H9 (cell line): ENCODE data around the gene YPEL1. TPM values are rescaled to one million over a fixed set of nuclear protein-coding genes. Genes with fewer than 3 reads are reported as not detected.
"Not testable (repeated sequence)": the region's sequence is repeated elsewhere in the genome, so short reads cannot be mapped to it uniquely, and the experiment has no call there.

Experiments used
- DNase-seq: peaks from one replicate; pipeline ENCODE4 v3.0.0-alpha.2; 2017
- H2AFZ ChIP-seq: one replicate; pipeline ENCODE4 v1.6.1; 2013; ENCODE audit warnings: mild to moderate bottlenecking, low read length, control low read depth, moderate library complexity
- H2AK5ac ChIP-seq: 2 replicates; pipeline ENCODE4 v1.6.1; 2013; ENCODE audit warnings: low read length, control low read depth, mixed read lengths; ENCODE audit not compliant: insufficient read length
- H2BK120ac ChIP-seq: one replicate; pipeline ENCODE4 v1.6.1; 2013; ENCODE audit warnings: low read depth, mild to moderate bottlenecking, low read length, control low read depth, inconsistent platforms; ENCODE audit not compliant: poor library complexity, severe bottlenecking
- H2BK12ac ChIP-seq: 2 replicates; pipeline ENCODE4 v1.6.1; 2013; ENCODE audit warnings: low read length, control low read depth, mixed read lengths, low read depth; ENCODE audit not compliant: insufficient read length
- H2BK15ac ChIP-seq: 2 replicates; pipeline ENCODE4 v1.6.1; 2013; ENCODE audit warnings: low read depth, low read length, control low read depth
- H2BK20ac ChIP-seq: one replicate; pipeline ENCODE4 v1.6.1; 2013; ENCODE audit warnings: low read depth, mild to moderate bottlenecking, low read length, control low read depth, inconsistent platforms; ENCODE audit not compliant: poor library complexity, severe bottlenecking
- H2BK5ac ChIP-seq: 2 replicates; pipeline ENCODE4 v1.6.1; 2013; ENCODE audit warnings: low read length, control low read depth, mixed read lengths; ENCODE audit not compliant: insufficient read length
- H3K14ac ChIP-seq: 2 replicates; pipeline ENCODE4 v1.6.1; 2013; ENCODE audit warnings: low read length, control low read depth; ENCODE audit not compliant: insufficient read depth
- H3K18ac ChIP-seq: 2 replicates; pipeline ENCODE4 v1.6.1; 2013; ENCODE audit warnings: low read depth, mild to moderate bottlenecking, mixed read lengths, low read length, control low read depth; ENCODE audit not compliant: insufficient read length
- H3K23ac ChIP-seq: 2 replicates; pipeline ENCODE4 v1.6.1; 2013; ENCODE audit warnings: low read length, control low read depth, mixed read lengths, low read depth; ENCODE audit not compliant: insufficient read length
- H3K23me2 ChIP-seq: 2 replicates; pipeline ENCODE4 v1.6.1; 2013; ENCODE audit warnings: low read depth, mild to moderate bottlenecking, mixed read lengths, low read length, control low read depth; ENCODE audit not compliant: insufficient read length, poor library complexity, severe bottlenecking
- H3K27ac ChIP-seq: 2 replicates; pipeline ENCODE4 v1.5.1; 2013; ENCODE audit warnings: low read length, control low read depth, mixed read lengths, low read depth; ENCODE audit not compliant: insufficient read length
- H3K27me3 ChIP-seq: 2 replicates; pipeline ENCODE4 v1.6.1; 2013; ENCODE audit warnings: low read length, control low read depth, inconsistent platforms; ENCODE audit not compliant: insufficient read depth
- H3K4ac ChIP-seq: 2 replicates; pipeline ENCODE4 v1.6.1; 2013; ENCODE audit warnings: low read depth, mild to moderate bottlenecking, control low read depth, inconsistent platforms, low read length, moderate library complexity
- H3K4me1 ChIP-seq: 2 replicates; pipeline ENCODE4 v1.6.1; 2013; ENCODE audit warnings: low read length, control low read depth, inconsistent platforms; ENCODE audit not compliant: insufficient read depth
- H3K4me2 ChIP-seq: 2 replicates; pipeline ENCODE4 v1.6.1; 2013; ENCODE audit warnings: low read length, control low read depth, mixed read lengths; ENCODE audit not compliant: insufficient read length, insufficient read depth
- H3K56ac ChIP-seq: 2 replicates; pipeline ENCODE4 v1.6.1; 2013; ENCODE audit warnings: low read depth, mild to moderate bottlenecking, mixed read lengths, low read length, control low read depth; ENCODE audit not compliant: insufficient read length
- H3K79me1 ChIP-seq: 2 replicates; pipeline ENCODE4 v1.6.1; 2013; ENCODE audit warnings: low read depth, mild to moderate bottlenecking, moderate library complexity, low read length, control low read depth, inconsistent platforms; ENCODE audit not compliant: insufficient read depth, poor library complexity, severe bottlenecking
- H3K79me2 ChIP-seq: 2 replicates; pipeline ENCODE4 v1.6.1; 2013; ENCODE audit warnings: low read length, control low read depth, inconsistent platforms; ENCODE audit not compliant: insufficient read depth
- H3K9ac ChIP-seq: 2 replicates; pipeline ENCODE4 v1.6.1; 2013; ENCODE audit warnings: low read length, control low read depth, mixed read lengths; ENCODE audit not compliant: insufficient read length; ENCODE audit errors: extremely low read depth
- H3K9me3 ChIP-seq: one replicate; pipeline ENCODE4 v1.6.1; 2013; ENCODE audit warnings: low read depth, low read length, inconsistent platforms; ENCODE audit not compliant: control insufficient read depth
- H3T11ph ChIP-seq: one replicate; pipeline ENCODE4 v1.6.1; 2013; ENCODE audit warnings: mild to moderate bottlenecking, low read length, control low read depth, inconsistent platforms
- H4K20me1 ChIP-seq: one replicate; pipeline ENCODE4 v1.6.1; 2013; ENCODE audit not compliant: control insufficient read depth, insufficient read length, insufficient read depth
- H4K5ac ChIP-seq: 2 replicates; pipeline ENCODE4 v1.6.1; 2013; ENCODE audit warnings: low read depth, mild to moderate bottlenecking, mixed read lengths, low read length, control low read depth; ENCODE audit not compliant: insufficient read length
- H4K8ac ChIP-seq: replicated peaks from 2 replicates; pipeline ENCODE4 v1.6.1; 2013; ENCODE audit warnings: low read length, control low read depth, mixed read lengths, low read depth; ENCODE audit not compliant: insufficient read length
- H4K91ac ChIP-seq: 2 replicates; pipeline ENCODE4 v1.6.1; 2013; ENCODE audit warnings: low read depth, mild to moderate bottlenecking, moderate library complexity, mixed read lengths, low read length, control low read depth; ENCODE audit not compliant: insufficient read length
- H3K27ac Mint-ChIP-seq, 3 experiments: 2 replicates in 2 of 3; 3 replicates in 1 of 3; pipeline ENCODE4 v1.8.0; 2020 to 2021; ENCODE audit warnings: mixed read lengths in 3 of 3, mild to moderate bottlenecking in 1 of 3, moderate library complexity in 1 of 3
- H3K27me3 Mint-ChIP-seq: 2 replicates; pipeline ENCODE4 v1.8.0; 2021; ENCODE audit warnings: low read depth, mild to moderate bottlenecking, moderate library complexity, mixed read lengths
- H3K36me3 Mint-ChIP-seq, 3 experiments: 2 replicates in 2 of 3; 3 replicates in 1 of 3; pipeline ENCODE4 v1.8.0; 2020 to 2021; ENCODE audit warnings: low read depth in 3 of 3, mixed read lengths in 3 of 3; ENCODE audit not compliant: insufficient read depth in 1 of 3
- H3K4me1 Mint-ChIP-seq, 2 experiments: 2 replicates each; pipeline ENCODE4 v1.8.0; 2020; ENCODE audit warnings: mixed read lengths in 2 of 2
- H3K4me3 Mint-ChIP-seq, 2 experiments: 2 replicates in 1 of 2; 3 replicates in 1 of 2; pipeline ENCODE4 v1.8.0; 2020 to 2021; ENCODE audit warnings: mild to moderate bottlenecking in 2 of 2, mixed read lengths in 2 of 2, moderate library complexity in 1 of 2
- H3K9me3 Mint-ChIP-seq, 2 experiments: 2 replicates in 1 of 2; 3 replicates in 1 of 2; pipeline ENCODE4 v1.8.0; 2020; ENCODE audit warnings: mild to moderate bottlenecking in 2 of 2, mixed read lengths in 2 of 2, moderate library complexity in 1 of 2
- CTCF ChIP-seq: fragments of 200-600 bp; sonication (generic); conservative IDR thresholded peaks from 3 replicates; pipeline ENCODE4 v1.8.0; 2021; ENCODE audit warnings: antibody characterized with exemption, mild to moderate bottlenecking
- WGBS: extraction: QIAGEN DNeasy Blood & Tissue Kit; methylation state at CpG from one replicate; pipeline ENCODE4 v1.1.7; 2013; ENCODE audit warnings: missing lambda C conversion rate, low lambda C conversion rate, mixed read lengths; ENCODE audit not compliant: insufficient read length; ENCODE audit errors: extremely low coverage; 5-methylcytosine and 5-hydroxymethylcytosine counted together
- total RNA-seq: library from RNA; stranded (reverse); gene quantifications from 2 replicates; pipeline ENCODE4 v1.2.1, GENCODE V29; 2021

Gene YPEL1
- total RNA-seq, 1 experiment from 2014 or later = 5.4 TPM

- H3K4me2 ChIP-seq = no peak overlapping the region
- H4K5ac ChIP-seq = no peak overlapping the region
- no peaks in the 10 kb centered on the region for H4K20me1 ChIP-seq
- H3K27ac ChIP-seq = no peak overlapping the region
- H2BK5ac ChIP-seq = no peak overlapping the region
- no peak overlapping the region for H3K23ac ChIP-seq
- no peaks in the 10 kb centered on the region for H3K23me2 ChIP-seq
- no peak overlapping the region for H3T11ph ChIP-seq
- no peak overlapping the region for H2BK20ac ChIP-seq
- no peak overlapping the region for H3K4ac ChIP-seq
- Mint-ChIP-seq H3K4me3 (no peak overlapping the region), H3K9me3 (peaks cover 10 to 13% of the 10 kb centered on the region in 2 experiments; a peak in 4 of 5 replicates), H3K27me3 (no peaks in the 10 kb centered on the region), H3K27ac (no peak overlapping the region), H3K36me3 (peaks cover 34 to 56% (median 45%) of the 10 kb centered on the region in 3 experiments), H3K4me1 (0 out of 4 replicates have a peak, but pooled peaks cover 0 to 3% of the 10 kb centered on the region in 2 experiments)
- H2BK120ac ChIP-seq = no peak overlapping the region
- H4K91ac ChIP-seq = no peak overlapping the region
- H2BK12ac ChIP-seq = no peak overlapping the region
- H3K79me2 ChIP-seq = no peaks in the 10 kb centered on the region
- H3K14ac ChIP-seq = no peak overlapping the region
- no peaks in the 10 kb centered on the region for H3K4me1 ChIP-seq
- H3K9ac ChIP-seq = no peak overlapping the region
- no peak overlapping the region for H2AK5ac ChIP-seq
- DNase-seq = no peak
- no peaks in the 10 kb centered on the region for H3K79me1 ChIP-seq
- H3K9me3 ChIP-seq = no peaks in the 10 kb centered on the region
- H3K18ac ChIP-seq = no peak overlapping the region
- no peak overlapping the region for H2BK15ac ChIP-seq
- no peak overlapping the region for H4K8ac ChIP-seq
- no peak overlapping the region for H2AFZ ChIP-seq
- no peak for TF ChIP-seq CTCF
- H3K56ac ChIP-seq = no peak overlapping the region
- WGBS = no CpG with 5 or more reads among the region's 4 CpGs
- no peaks in the 10 kb centered on the region for H3K27me3 ChIP-seq
These were observed 56.2 kb downstream of the YPEL1 start for GRCh38 chr22:21679383-21679782.

- H2BK120ac ChIP-seq, H3K79me2 ChIP-seq, H3K4me1 Mint-ChIP-seq, H2BK15ac ChIP-seq, H2AK5ac ChIP-seq, H2BK20ac ChIP-seq, H3K4me2 ChIP-seq, H3K9ac ChIP-seq, H2AFZ ChIP-seq, H2BK5ac ChIP-seq, H3K23ac ChIP-seq, H3K18ac ChIP-seq, H4K91ac ChIP-seq, H4K20me1 ChIP-seq, H3K27ac ChIP-seq, H3K27ac Mint-ChIP-seq, H4K8ac ChIP-seq, H3K4me1 ChIP-seq, H3K56ac ChIP-seq, H3K27me3 Mint-ChIP-seq, DNase-seq, H3K9me3 ChIP-seq, H3T11ph ChIP-seq, H4K5ac ChIP-seq, H3K23me2 ChIP-seq, H3K27me3 ChIP-seq, H2BK12ac ChIP-seq, H3K14ac ChIP-seq, H3K4ac ChIP-seq, H3K79me1 ChIP-seq, H3K4me3 Mint-ChIP-seq: not testable (repeated sequence)
- WGBS = no CpG with 5 or more reads among the region's 12 CpGs
- Mint-ChIP-seq H3K36me3 (peaks cover 37 to 60% (median 50%) of the 10 kb centered on the region in 3 experiments), H3K9me3 (peaks cover 10 to 13% of the 10 kb centered on the region in 2 experiments; a peak in 4 of 5 replicates)
These were observed 56.8 kb downstream of the YPEL1 start for GRCh38 chr22:21678842-21679241.
